SU-DHL-6 (cell line): ENCODE results near the gene KANSL3.

Source experiments
- CTCF ChIP-seq: fragments of 200-600 bp; sonication (generic); IDR thresholded peaks from one replicate; pipeline ENCODE4 v1.5.1; 2017; ENCODE audit warnings: antibody characterized with exemption, mild to moderate bottlenecking, low read length, moderate library complexity; ENCODE audit not compliant: insufficient read depth, poor library complexity, severe bottlenecking
- EZH2phosphoT487 ChIP-seq: fragments of 200-600 bp; sonication (generic), shearing (Covaris generic); conservative IDR thresholded peaks from 2 replicates; pipeline ENCODE4 v1.6.1; 2018; ENCODE audit warnings: mild to moderate bottlenecking, antibody characterized with exemption, low read length, moderate library complexity, mixed read lengths

- no peak for TF ChIP-seq CTCF
- TF ChIP-seq EZH2phosphoT487: no peak
These were observed 25.1 kb upstream of the KANSL3 start for GRCh38 chr2:96663177-96663576.
